ENCODE measurements around the gene SLC24A3.

DNA sequence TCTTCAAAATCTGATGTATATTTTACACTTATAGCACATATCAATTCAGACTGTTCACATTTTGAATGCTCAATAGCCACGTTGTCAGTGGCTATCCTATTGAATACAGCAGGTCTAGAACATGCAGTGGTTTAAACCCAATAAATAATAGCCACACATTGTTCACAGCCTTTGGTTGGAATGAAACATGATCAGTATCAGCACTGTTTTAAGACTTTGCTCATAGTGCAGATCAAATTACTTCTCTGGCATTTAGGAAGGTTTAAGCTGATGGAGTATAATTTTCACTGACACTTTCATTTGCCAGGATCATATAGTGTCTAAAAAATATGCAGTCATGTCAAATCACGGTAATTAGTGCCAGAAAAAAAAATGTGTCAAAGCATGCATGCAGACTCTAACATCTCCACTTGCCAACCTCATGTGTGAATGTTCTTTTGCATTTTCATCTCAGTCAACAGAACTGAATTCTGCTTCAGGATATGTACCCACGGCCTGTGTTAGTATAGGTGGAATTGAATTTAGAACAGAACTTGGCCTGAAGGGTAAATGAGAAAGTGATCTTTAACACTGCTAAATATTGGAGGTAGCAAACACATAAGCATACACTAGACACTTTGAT lies 184.1 kb downstream of the SLC24A3 start:
- TF ChIP-seq CTCF (conservative IDR thresholded peaks at IDR 0.05; ENCODE audit: low read depth in 2 of 2), result no peak
- TF ChIP-seq EZH2 (IDR thresholded peaks at IDR 0.05; ENCODE audit: low read depth, unreplicated experiment), result no peak
- TF ChIP-seq STAT1 (IDR thresholded peaks at IDR 0.05; ENCODE audit: unreplicated experiment), result no peak
- TF ChIP-seq EZH2phosphoT487 (IDR thresholded peaks at IDR 0.05; ENCODE audit: unreplicated experiment), result no peak
- TF ChIP-seq CREB1 (CRISPR knock-in tag; IDR thresholded peaks at IDR 0.05; ENCODE audit: low read depth), result no peak
- TF ChIP-seq, protein P1, sequence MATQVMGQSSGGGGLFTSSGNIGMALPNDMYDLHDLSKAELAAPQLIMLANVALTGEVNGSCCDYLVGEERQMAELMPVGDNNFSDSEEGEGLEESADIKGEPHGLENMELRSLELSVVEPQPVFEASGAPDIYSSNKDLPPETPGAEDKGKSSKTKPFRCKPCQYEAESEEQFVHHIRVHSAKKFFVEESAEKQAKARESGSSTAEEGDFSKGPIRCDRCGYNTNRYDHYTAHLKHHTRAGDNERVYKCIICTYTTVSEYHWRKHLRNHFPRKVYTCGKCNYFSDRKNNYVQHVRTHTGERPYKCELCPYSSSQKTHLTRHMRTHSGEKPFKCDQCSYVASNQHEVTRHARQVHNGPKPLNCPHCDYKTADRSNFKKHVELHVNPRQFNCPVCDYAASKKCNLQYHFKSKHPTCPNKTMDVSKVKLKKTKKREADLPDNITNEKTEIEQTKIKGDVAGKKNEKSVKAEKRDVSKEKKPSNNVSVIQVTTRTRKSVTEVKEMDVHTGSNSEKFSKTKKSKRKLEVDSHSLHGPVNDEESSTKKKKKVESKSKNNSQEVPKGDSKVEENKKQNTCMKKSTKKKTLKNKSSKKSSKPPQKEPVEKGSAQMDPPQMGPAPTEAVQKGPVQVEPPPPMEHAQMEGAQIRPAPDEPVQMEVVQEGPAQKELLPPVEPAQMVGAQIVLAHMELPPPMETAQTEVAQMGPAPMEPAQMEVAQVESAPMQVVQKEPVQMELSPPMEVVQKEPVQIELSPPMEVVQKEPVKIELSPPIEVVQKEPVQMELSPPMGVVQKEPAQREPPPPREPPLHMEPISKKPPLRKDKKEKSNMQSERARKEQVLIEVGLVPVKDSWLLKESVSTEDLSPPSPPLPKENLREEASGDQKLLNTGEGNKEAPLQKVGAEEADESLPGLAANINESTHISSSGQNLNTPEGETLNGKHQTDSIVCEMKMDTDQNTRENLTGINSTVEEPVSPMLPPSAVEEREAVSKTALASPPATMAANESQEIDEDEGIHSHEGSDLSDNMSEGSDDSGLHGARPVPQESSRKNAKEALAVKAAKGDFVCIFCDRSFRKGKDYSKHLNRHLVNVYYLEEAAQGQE (IDR thresholded peaks at IDR 0.05; ENCODE audit: unreplicated experiment), result no peak
- TF ChIP-seq POLR2AphosphoS5 (IDR thresholded peaks at IDR 0.05; ENCODE audit: low read depth), result no peak
- no peak for TF ChIP-seq ZNF331 (CRISPR knock-in tag; IDR thresholded peaks at IDR 0.05; ENCODE audit: low read depth)
- TF ChIP-seq JUNB (IDR thresholded peaks at IDR 0.05; ENCODE audit: unreplicated experiment), result no peak
- no peak for TF ChIP-seq ETS1 (IDR thresholded peaks at IDR 0.05)
- no peak for TF ChIP-seq ZNF114 (CRISPR knock-in tag; IDR thresholded peaks at IDR 0.05)
- TF ChIP-seq NANOG (IDR thresholded peaks at IDR 0.05; ENCODE audit: borderline replicate concordance), result no peak
